Esophagus muscularis mucosa (tissue), 4 donors: Measurements from ENCODE around the gene STMND1. TPM values are rescaled to one million over a fixed set of nuclear protein-coding genes. Genes with fewer than 3 reads are reported as not detected.

ENCODE experiments used
- total RNA-seq, 4 donors: library from RNA; depleted of rRNA; stranded (reverse); fragments of >200 nt; gene quantifications; one replicate each; pipeline versions ENCODE4 v1.1.0 to v1.2.1, GENCODE V29; 2016

The STMND1 gene
- total RNA-seq, 4 donors from 2014 or later = not detected

Other genes with a start within 250 kb of the STMND1 start
- 10 to 100 TPM; 10.9 to 25.5 (median 20.9) TPM for gene RBM24, start 179.3 kb downstream of the STMND1 start, total RNA-seq